Effector memory CD8-positive, alpha-beta T cell (primary cell): Measurements from ENCODE around the gene RTP2.

Experiments
- ATAC-seq: fragments of 150-1000 bp; cut with Tn5 transposase; replicated peaks from 2 replicates; pipeline ENCODE4 v1.10.0; 2021; ENCODE audit warnings: mild to moderate bottlenecking, moderate library complexity
- DNase-seq, 3 experiments: peaks; one replicate each; pipeline ENCODE4 v3.0.0; 2021
- H3K27ac Mint-ChIP-seq, 2 donors: one replicate each; pipeline ENCODE4 v1.8.0; 2022; ENCODE audit warnings: mild to moderate bottlenecking in 2 of 2, mixed read lengths in 2 of 2, moderate library complexity in 2 of 2
- H3K27me3 Mint-ChIP-seq, 2 donors: one replicate each; pipeline ENCODE4 v1.8.0; 2022; ENCODE audit warnings: mixed read lengths in 2 of 2
- H3K36me3 Mint-ChIP-seq: one replicate; pipeline ENCODE4 v1.8.0; 2022; ENCODE audit warnings: mild to moderate bottlenecking, moderate library complexity, mixed read lengths; ENCODE audit not compliant: insufficient read depth
- H3K4me1 Mint-ChIP-seq, 2 donors: one replicate each; pipeline ENCODE4 v1.8.0; 2022; ENCODE audit warnings: low read depth in 2 of 2, mixed read lengths in 2 of 2
- H3K4me3 Mint-ChIP-seq, 2 donors: one replicate each; pipeline ENCODE4 v1.8.0; 2022; ENCODE audit warnings: mild to moderate bottlenecking in 2 of 2, mixed read lengths in 2 of 2, moderate library complexity in 2 of 2
- H3K9me3 Mint-ChIP-seq, 2 donors: one replicate each; pipeline ENCODE4 v1.8.0; 2022; ENCODE audit warnings: mixed read lengths in 2 of 2

The RTP2 gene

DNA sequence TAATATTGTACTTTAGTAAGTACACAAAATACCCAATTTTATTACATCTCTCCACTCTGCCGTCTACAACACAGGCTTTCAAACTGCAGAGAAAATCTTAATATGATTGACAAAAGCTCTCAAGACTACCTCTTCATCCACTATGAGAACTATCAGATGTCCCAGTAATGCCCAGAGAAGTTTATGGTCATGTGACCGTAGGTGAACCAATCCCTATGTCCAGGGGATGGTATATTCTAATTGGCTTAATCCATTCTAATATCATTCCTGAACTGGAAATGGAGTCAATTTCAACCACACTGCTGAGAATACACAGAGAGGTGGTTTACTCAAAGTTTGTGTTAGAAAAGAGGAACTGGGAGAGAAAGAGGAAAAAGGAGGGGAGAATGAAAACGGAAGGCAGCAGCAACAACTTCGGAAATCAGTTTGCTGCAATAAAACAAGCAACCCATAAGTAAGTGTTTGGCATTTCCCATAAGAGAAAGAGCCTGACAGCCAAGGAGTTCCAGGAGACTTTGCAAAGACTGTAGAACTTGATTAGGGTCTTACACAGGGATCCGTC is 39.4 kb downstream of the RTP2 start:
- Mint-ChIP-seq H3K9me3 (no peaks in the 10 kb centered on the region), H3K4me3 (no peak overlapping the region), H3K27ac (no peak overlapping the region), H3K27me3 (peaks cover 41 to 43% of the 10 kb centered on the region in 2 donors), H3K4me1 (no peaks in the 10 kb centered on the region), H3K36me3 (no peaks in the 10 kb centered on the region)
- no peak for DNase-seq
- ATAC-seq, result no peak

DNA sequence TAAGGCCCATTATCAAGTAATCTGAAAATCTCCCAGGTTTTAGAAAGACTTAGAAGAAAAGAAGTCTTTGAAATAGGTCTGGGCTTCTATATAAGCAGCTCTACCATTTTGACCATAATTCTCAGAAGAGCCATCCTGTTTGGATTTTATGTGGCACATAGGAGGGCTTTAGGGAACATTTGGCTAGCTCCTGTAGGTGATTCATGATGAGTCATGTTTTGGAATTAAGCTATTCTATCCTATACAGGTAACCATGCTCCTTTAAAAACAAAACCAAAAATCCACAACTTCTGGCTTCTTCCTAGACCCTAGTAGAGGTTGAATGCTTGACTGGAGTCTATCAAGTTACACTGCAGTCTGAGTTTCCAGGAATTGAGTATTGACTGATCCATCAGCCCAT is 41.1 kb downstream of the RTP2 start:
- Mint-ChIP-seq H3K36me3 (no peaks in the 10 kb centered on the region), H3K9me3 (no peaks in the 10 kb centered on the region), H3K27ac (no peak overlapping the region), H3K27me3 (peaks cover 32 to 36% of the 10 kb centered on the region in 2 donors), H3K4me1 (no peaks in the 10 kb centered on the region), H3K4me3 (no peak overlapping the region)
- DNase-seq, result no peak
- ATAC-seq, result no peak

- H3K9me3 Mint-ChIP-seq, result no peaks in the 10 kb centered on the region
- H3K4me1 Mint-ChIP-seq, result no peaks in the 10 kb centered on the region
- ATAC-seq, result no peak
- no peaks in the 10 kb centered on the region for H3K36me3 Mint-ChIP-seq
- H3K27me3 Mint-ChIP-seq, result peaks cover 77 to 81% of the 10 kb centered on the region in 2 donors
- no peak overlapping the region for H3K4me3 Mint-ChIP-seq
- no peak overlapping the region for H3K27ac Mint-ChIP-seq
- DNase-seq, result no peak
These were observed 51.1 kb downstream of the RTP2 start for GRCh38 chr3:187651282-187651681.
